PC-3 (cell line): ENCODE data around the gene ARHGEF28.

Experiments used
- EZH2phosphoT487 ChIP-seq: fragments of 300-600 bp; sonication (generic); IDR thresholded peaks from 2 replicates; pipeline ENCODE4 v1.6.1; 2018; ENCODE audit warnings: mild to moderate bottlenecking, antibody characterized with exemption, low read length, borderline replicate concordance
- TF ChIP-seq, protein P1 (sequence below): fragments of 300-600 bp; sonication (generic); conservative IDR thresholded peaks from 2 replicates; pipeline ENCODE4 v1.5.1; 2017; ENCODE audit warnings: antibody characterized with exemption, low read depth, mild to moderate bottlenecking, low read length

DNA sequence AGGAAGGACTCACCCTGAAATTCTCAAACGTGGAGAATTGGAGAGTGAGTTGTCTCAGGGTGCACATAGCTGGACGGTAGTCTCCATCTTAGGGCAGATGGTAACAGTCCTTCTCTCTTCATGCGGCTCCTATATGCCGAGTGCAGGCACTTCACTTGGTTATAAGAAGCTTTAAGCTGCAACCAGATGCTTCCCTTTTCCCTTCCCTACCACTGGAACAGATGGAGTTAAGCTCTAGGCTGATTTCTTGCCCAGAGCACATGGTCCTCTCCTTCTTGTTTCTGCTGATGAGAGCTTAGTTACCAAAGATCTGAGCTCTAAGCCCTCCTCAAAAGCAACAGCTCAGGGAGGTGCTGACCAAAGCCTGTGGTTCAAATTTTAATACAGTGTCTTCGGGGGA lies 355.7 kb downstream of the ARHGEF28 start:
- TF ChIP-seq, protein P1, sequence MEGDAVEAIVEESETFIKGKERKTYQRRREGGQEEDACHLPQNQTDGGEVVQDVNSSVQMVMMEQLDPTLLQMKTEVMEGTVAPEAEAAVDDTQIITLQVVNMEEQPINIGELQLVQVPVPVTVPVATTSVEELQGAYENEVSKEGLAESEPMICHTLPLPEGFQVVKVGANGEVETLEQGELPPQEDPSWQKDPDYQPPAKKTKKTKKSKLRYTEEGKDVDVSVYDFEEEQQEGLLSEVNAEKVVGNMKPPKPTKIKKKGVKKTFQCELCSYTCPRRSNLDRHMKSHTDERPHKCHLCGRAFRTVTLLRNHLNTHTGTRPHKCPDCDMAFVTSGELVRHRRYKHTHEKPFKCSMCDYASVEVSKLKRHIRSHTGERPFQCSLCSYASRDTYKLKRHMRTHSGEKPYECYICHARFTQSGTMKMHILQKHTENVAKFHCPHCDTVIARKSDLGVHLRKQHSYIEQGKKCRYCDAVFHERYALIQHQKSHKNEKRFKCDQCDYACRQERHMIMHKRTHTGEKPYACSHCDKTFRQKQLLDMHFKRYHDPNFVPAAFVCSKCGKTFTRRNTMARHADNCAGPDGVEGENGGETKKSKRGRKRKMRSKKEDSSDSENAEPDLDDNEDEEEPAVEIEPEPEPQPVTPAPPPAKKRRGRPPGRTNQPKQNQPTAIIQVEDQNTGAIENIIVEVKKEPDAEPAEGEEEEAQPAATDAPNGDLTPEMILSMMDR, result no peak
- no peak for TF ChIP-seq EZH2phosphoT487
